ENCODE results near the gene GRIN3A. TPM values are rescaled to one million over a fixed set of nuclear protein-coding genes. Genes with fewer than 3 reads are reported as not detected.
"Not testable (repeated sequence)": the region's sequence is repeated elsewhere in the genome, so short reads cannot be mapped to it uniquely, and the experiment has no call there.

The GRIN3A gene
- total RNA-seq, 1 experiment from 2014 or later = not detected

- peak; percentile 66 for DNase-seq
- not testable (repeated sequence) for H3K4me2 ChIP-seq (ENCODE audit: insufficient read depth, insufficient read length, low read length); H3K4me3 Mint-ChIP-seq; H2AK5ac ChIP-seq (ENCODE audit: insufficient read length, low read length); H3K9me3 ChIP-seq (ENCODE audit: control insufficient read depth, low read depth, low read length); H3K27me3 ChIP-seq (ENCODE audit: insufficient read depth, low read length); H3K27me3 Mint-ChIP-seq (ENCODE audit: low read depth); H2AFZ ChIP-seq (ENCODE audit: low read length); H4K20me1 ChIP-seq (ENCODE audit: control insufficient read depth, insufficient read depth, insufficient read length); H3K4me1 Mint-ChIP-seq; H2BK5ac ChIP-seq (ENCODE audit: insufficient read length, low read length); H4K91ac ChIP-seq (ENCODE audit: insufficient read length, low read depth, low read length); H3K4ac ChIP-seq (ENCODE audit: low read depth, low read length); H3K9ac ChIP-seq (ENCODE audit: extremely low read depth, insufficient read length, low read length); H3K79me1 ChIP-seq (ENCODE audit: insufficient read depth, low read depth, low read length, poor library complexity, severe bottlenecking); H3K18ac ChIP-seq (ENCODE audit: insufficient read length, low read depth, low read length); H3K23me2 ChIP-seq (ENCODE audit: insufficient read length, low read depth, low read length, poor library complexity, severe bottlenecking); H3K27ac ChIP-seq (ENCODE audit: insufficient read length, low read depth, low read length); H3T11ph ChIP-seq (ENCODE audit: low read length); H3K23ac ChIP-seq (ENCODE audit: insufficient read length, low read depth, low read length); H3K79me2 ChIP-seq (ENCODE audit: insufficient read depth, low read length); H3K27ac Mint-ChIP-seq; H2BK20ac ChIP-seq (ENCODE audit: low read depth, low read length, poor library complexity, severe bottlenecking); H3K14ac ChIP-seq (ENCODE audit: insufficient read depth, low read length); H2BK15ac ChIP-seq (ENCODE audit: low read depth, low read length); H2BK12ac ChIP-seq (ENCODE audit: insufficient read length, low read depth, low read length); H4K5ac ChIP-seq (ENCODE audit: insufficient read length, low read depth, low read length); H3K9me3 Mint-ChIP-seq; H3K56ac ChIP-seq (ENCODE audit: insufficient read length, low read depth, low read length); H4K8ac ChIP-seq (replicated peaks; ENCODE audit: insufficient read length, low read depth, low read length); H3K4me1 ChIP-seq (ENCODE audit: insufficient read depth, low read length); H2BK120ac ChIP-seq (ENCODE audit: low read depth, low read length, poor library complexity, severe bottlenecking)
- H3K36me3 Mint-ChIP-seq (ENCODE audit: insufficient read depth in 1 of 3, low read depth in 3 of 3) = peaks cover 46 to 84% (median 77%) of the 10 kb centered on the region in 3 experiments; a peak in 6 of 7 replicates
- no CpG with 5 or more reads among the region's 18 CpGs for WGBS (ENCODE audit: extremely low coverage, insufficient read length, low lambda C conversion rate)
- TF ChIP-seq, protein P1, sequence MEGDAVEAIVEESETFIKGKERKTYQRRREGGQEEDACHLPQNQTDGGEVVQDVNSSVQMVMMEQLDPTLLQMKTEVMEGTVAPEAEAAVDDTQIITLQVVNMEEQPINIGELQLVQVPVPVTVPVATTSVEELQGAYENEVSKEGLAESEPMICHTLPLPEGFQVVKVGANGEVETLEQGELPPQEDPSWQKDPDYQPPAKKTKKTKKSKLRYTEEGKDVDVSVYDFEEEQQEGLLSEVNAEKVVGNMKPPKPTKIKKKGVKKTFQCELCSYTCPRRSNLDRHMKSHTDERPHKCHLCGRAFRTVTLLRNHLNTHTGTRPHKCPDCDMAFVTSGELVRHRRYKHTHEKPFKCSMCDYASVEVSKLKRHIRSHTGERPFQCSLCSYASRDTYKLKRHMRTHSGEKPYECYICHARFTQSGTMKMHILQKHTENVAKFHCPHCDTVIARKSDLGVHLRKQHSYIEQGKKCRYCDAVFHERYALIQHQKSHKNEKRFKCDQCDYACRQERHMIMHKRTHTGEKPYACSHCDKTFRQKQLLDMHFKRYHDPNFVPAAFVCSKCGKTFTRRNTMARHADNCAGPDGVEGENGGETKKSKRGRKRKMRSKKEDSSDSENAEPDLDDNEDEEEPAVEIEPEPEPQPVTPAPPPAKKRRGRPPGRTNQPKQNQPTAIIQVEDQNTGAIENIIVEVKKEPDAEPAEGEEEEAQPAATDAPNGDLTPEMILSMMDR (conservative IDR thresholded peaks at IDR 0.05) = peak; percentile 70
Measured at GRCh38 chr9:101549472-101550098, 188.9 kb downstream of the GRIN3A start.

Data from H9 (cell line).